ENCODE measurements around the gene TNRC6B. TPM values are rescaled to one million over a fixed set of nuclear protein-coding genes. Genes with fewer than 3 reads are reported as not detected.

The TNRC6B gene
- total and polyA plus RNA-seq, 2 donors from 2014 or later, result 2.7 to 63.2 TPM

- H3K27me3 ChIP-seq (ENCODE audit: control insufficient read depth, insufficient read depth, low read length), result no peaks in the 10 kb centered on the region
- intact Hi-C loops (cut with DNase I), result no loop called here
- no peaks in the 10 kb centered on the region for H3K9me3 ChIP-seq (ENCODE audit: control insufficient read depth in 2 of 3, insufficient read depth in 1 of 3, low read length in 3 of 3)
- peak overlapping the region in 1 of 3 donors; percentile 9 for H3K4me3 ChIP-seq (ENCODE audit: low read length in 3 of 3)
- no peak overlapping the region for H3K27ac ChIP-seq (ENCODE audit: low read depth in 2 of 2, low read length in 2 of 2)
- no peak for TF ChIP-seq CTCF (IDR thresholded peaks at IDR 0.05; ENCODE audit: borderline replicate concordance, extremely low read depth, insufficient read depth)
- no peak for FAIRE-seq
- no peaks in the 10 kb centered on the region for H3K36me3 ChIP-seq (ENCODE audit: control insufficient read depth in 2 of 3, insufficient read depth in 3 of 3, low read length in 3 of 3)
- DNase-seq, result no peak
- peaks cover 7 to 38% (median 23%) of the 10 kb centered on the region in 3 donors for H3K4me1 ChIP-seq (ENCODE audit: control insufficient read depth in 2 of 3, insufficient read depth in 2 of 3, low read depth in 1 of 3, low read length in 3 of 3)
- H3K9ac ChIP-seq (ENCODE audit: low read length in 3 of 3), result no peak overlapping the region
Measured at GRCh38 chr22:40180403-40180802, 2.7 kb downstream of the TNRC6B start.

GRCh38 chr22:40181323-40181722 lies 3.6 kb downstream of the TNRC6B start:
- no peak overlapping the region for H3K9ac ChIP-seq (ENCODE audit: low read length in 3 of 3)
- H3K27ac ChIP-seq (ENCODE audit: low read depth in 2 of 2, low read length in 2 of 2), result no peak overlapping the region

GRCh38 chr22:40182231-40182835 lies 4.6 kb downstream of the TNRC6B start:
- no peak for TF ChIP-seq CTCF (IDR thresholded peaks at IDR 0.05; ENCODE audit: borderline replicate concordance, extremely low read depth, insufficient read depth)
- Histone ChIP-seq H3K9me3 (ENCODE audit: control insufficient read depth in 2 of 3, insufficient read depth in 1 of 3, low read length in 3 of 3) (no peaks in the 10 kb centered on the region), H3K27me3 (ENCODE audit: control insufficient read depth, insufficient read depth, low read length) (no peaks in the 10 kb centered on the region), H3K36me3 (ENCODE audit: control insufficient read depth in 2 of 3, insufficient read depth in 3 of 3, low read length in 3 of 3) (no peaks in the 10 kb centered on the region), H3K27ac (ENCODE audit: low read depth in 2 of 2, low read length in 2 of 2) (no peak overlapping the region), H3K4me1 (ENCODE audit: control insufficient read depth in 2 of 3, insufficient read depth in 2 of 3, low read depth in 1 of 3, low read length in 3 of 3) (peaks cover 2 to 29% (median 18%) of the 10 kb centered on the region in 3 donors), H3K9ac (ENCODE audit: low read length in 3 of 3) (no peak overlapping the region), H3K4me3 (ENCODE audit: low read length in 3 of 3) (no peak overlapping the region)
- FAIRE-seq (no peak), DNase-seq (no peak)
- intact Hi-C loops (cut with DNase I), result no loop called here

More at GRCh38 chr22:40181323-40181722, 3.6 kb downstream of the TNRC6B start:
- Histone ChIP-seq H3K4me1 (ENCODE audit: control insufficient read depth in 2 of 3, insufficient read depth in 2 of 3, low read depth in 1 of 3, low read length in 3 of 3) (peaks cover 7 to 38% (median 24%) of the 10 kb centered on the region in 3 donors), H3K4me3 (ENCODE audit: low read length in 3 of 3) (no peak overlapping the region), H3K27me3 (ENCODE audit: control insufficient read depth, insufficient read depth, low read length) (no peaks in the 10 kb centered on the region), H3K9me3 (ENCODE audit: control insufficient read depth in 2 of 3, insufficient read depth in 1 of 3, low read length in 3 of 3) (no peaks in the 10 kb centered on the region), H3K36me3 (ENCODE audit: control insufficient read depth in 2 of 3, insufficient read depth in 3 of 3, low read length in 3 of 3) (no peaks in the 10 kb centered on the region)
- TF ChIP-seq CTCF (IDR thresholded peaks at IDR 0.05; ENCODE audit: borderline replicate concordance, extremely low read depth, insufficient read depth), result no peak
- FAIRE-seq, result no peak
- intact Hi-C loops (cut with DNase I), result no loop called here
- no peak for DNase-seq
